RWPE1 (cell line): Measurements from ENCODE around the gene ALPP.
"Not testable (repeated sequence)": the region's sequence is repeated elsewhere in the genome, so short reads cannot be mapped to it uniquely, and the experiment has no call there.

Experiments
- CTCF ChIA-PET: fragments of 350-600 bp; sonication (Branson Sonifier 250); formaldehyde crosslinking; extraction: SDS; loops from one replicate; lab custom pipeline; 2021; lab: Yijun Ruan, JAX
- POLR2A ChIA-PET: fragments of 400-600 bp; formaldehyde crosslinking; extraction: SDS; loops from one replicate; lab custom pipeline; 2020; ENCODE audit warnings: antibody characterized with exemption; ENCODE audit not compliant: low non-redundant PET; lab: Yijun Ruan, JAX
- DNase-seq: peaks from one replicate; pipeline ENCODE4 v3.0.0; 2012; ENCODE audit warnings: low spot score
- H3K27ac ChIP-seq: fragments of 450-650 bp; 2 replicates; pipeline ENCODE4 v1.5.1; 2017
- TF ChIP-seq, protein P1 (sequence below): fragments of 450-650 bp; conservative IDR thresholded peaks from 2 replicates; pipeline ENCODE4 v1.5.1; 2017; ENCODE audit warnings: low read depth, mild to moderate bottlenecking

ALPP gene

DNA sequence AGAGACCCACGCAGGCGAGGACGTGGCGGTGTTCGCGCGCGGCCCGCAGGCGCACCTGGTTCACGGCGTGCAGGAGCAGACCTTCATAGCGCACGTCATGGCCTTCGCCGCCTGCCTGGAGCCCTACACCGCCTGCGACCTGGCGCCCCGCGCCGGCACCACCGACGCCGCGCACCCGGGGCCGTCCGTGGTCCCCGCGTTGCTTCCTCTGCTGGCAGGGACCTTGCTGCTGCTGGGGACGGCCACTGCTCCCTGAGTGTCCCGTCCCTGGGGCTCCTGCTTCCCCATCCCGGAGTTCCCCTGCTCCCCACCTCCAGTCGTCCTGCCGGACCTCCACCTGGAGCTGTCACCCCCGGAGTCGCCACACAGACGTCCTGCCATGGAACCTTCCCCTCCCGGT lies 31.1 kb downstream of the ALPP start:
- POLR2A ChIA-PET, DNase-seq, H3K27ac ChIP-seq: not testable (repeated sequence)
- CTCF ChIA-PET, result interaction anchor here (0.6 kb wide), 1 partner anchor 32 kb away, joined by 3 read pairs; no protein-coding TSS in a partner anchor

DNA sequence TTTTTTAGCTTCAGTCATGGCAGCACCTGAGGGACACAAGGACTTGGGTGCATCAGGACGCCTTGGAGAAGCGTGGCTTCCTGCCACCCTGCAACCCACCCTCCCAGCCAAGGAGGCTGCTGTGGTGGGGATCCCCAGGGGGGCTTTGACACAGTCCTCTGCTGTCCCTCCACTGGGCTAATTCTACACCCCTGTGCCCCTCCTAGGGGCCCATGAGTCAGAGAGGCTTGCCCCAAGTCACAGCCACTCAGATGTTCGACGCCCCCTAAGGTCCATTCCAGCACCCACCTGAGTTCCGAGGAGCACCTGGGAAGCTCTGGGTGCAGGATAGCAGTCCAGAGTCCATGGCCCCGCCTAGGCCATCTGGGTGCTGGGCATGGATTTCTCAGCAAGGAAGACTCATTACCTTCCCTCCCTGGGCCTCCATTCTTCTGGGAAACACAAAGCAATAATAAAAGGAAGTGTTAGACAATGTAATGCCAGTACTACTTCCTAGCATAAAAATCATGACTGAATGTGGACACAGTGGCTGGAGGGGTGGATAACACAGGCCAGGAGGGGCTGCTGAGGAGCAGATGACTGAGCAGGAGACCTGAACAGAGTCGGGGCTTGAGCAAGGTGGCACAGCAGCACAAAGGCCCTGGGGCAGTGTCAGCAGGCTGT lies 31.8 kb downstream of the ALPP start:
- TF ChIP-seq, protein P1, sequence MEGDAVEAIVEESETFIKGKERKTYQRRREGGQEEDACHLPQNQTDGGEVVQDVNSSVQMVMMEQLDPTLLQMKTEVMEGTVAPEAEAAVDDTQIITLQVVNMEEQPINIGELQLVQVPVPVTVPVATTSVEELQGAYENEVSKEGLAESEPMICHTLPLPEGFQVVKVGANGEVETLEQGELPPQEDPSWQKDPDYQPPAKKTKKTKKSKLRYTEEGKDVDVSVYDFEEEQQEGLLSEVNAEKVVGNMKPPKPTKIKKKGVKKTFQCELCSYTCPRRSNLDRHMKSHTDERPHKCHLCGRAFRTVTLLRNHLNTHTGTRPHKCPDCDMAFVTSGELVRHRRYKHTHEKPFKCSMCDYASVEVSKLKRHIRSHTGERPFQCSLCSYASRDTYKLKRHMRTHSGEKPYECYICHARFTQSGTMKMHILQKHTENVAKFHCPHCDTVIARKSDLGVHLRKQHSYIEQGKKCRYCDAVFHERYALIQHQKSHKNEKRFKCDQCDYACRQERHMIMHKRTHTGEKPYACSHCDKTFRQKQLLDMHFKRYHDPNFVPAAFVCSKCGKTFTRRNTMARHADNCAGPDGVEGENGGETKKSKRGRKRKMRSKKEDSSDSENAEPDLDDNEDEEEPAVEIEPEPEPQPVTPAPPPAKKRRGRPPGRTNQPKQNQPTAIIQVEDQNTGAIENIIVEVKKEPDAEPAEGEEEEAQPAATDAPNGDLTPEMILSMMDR, result no peak
- H3K27ac ChIP-seq, result no peak overlapping the region
- POLR2A ChIA-PET, result no interaction called here
- DNase-seq, result no peak
- CTCF ChIA-PET, result no interaction called here

DNA sequence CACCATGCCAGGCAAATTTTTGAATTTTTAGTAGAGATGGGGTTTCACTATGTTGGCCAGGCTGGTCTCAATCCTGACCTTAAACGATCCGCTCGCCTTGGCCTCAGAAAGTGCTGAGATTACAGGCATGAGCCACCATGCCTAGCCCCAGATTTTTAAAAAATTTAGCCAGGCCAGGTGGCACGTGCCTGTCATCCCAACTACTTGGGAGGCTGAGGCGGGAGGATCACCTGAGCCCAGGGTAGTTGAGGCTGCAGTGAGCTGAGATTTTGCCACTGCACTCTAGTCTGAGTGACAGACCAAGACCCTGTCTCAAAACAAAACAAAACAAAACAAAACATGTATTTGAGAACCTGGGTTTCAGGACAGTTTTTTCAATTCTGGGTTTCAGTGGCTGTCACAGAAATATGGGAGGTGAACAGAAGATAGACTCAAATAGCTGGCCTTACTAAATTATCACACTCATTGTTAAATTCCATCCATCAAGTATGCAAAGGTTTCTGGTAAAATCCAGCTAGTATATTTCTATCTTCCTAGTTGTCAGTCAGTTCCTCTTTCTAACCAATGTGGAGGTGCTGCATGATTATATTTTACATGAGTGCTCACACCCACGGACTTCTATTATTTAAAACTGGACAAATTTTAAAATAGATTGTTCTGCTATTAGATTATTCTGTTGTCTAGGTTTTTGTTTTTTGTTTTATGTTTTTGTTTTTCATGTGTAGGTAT lies 33.5 kb downstream of the ALPP start:
- ChIA-PET CTCF (no interaction called here), POLR2A (no interaction called here)
- DNase-seq, result no peak
- TF ChIP-seq, protein P1, result no peak
- H3K27ac ChIP-seq, result no peak overlapping the region

DNA sequence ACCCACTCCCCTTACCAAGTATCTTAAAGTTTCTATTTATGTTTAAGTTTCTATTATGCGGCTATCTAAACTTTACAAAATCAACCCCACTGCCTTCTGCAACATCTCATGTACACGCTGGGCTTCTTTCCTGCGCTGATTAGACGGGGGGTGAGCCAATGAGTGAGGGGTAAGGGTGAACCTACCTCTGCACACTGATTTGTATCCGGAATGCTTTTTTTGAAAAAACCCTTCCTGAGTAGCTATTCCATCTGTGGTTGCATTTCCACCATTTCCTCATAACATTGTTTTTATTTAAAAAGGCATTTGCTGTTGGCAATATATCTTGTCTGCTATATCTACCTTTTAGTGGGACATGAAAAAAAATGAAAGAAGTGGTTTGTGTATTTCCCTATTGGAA lies 34.4 kb downstream of the ALPP start:
- ChIA-PET CTCF (interaction anchor here (0.6 kb wide), 1 partner anchor 77 kb away, joined by 7 read pairs; no protein-coding TSS in a partner anchor), POLR2A (no interaction called here)
- H3K27ac ChIP-seq, result no peak overlapping the region
- DNase-seq, result no peak
- TF ChIP-seq, protein P1, result no peak

DNA sequence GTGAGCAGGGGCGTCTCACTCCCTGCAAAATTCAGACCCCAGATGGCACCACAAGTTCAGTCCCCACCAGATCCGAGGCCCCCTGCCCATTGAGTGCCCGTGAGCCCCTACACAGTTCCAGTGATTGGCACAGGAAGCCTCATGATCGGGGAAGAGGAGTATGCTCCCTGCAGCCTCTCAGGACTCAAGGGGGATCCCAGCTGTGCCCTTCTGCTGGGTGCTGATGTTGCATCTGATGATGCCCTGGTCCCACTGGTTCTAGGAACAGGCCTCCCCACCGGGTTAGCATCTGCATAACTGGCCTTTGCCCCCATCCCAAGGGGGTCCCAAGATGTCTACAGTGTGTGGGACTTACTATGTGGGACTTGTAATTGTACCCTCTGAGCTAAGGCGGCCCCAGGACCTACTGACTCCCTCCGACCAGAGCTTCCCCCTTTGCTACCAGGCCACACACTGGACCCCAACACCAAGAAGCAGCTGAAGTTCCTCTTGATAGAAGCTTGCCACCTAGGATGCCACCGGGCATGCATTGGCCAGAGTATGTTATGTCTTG lies 36.7 kb downstream of the ALPP start:
- TF ChIP-seq, protein P1, result no peak
- CTCF ChIA-PET, result interaction anchor here (0.6 kb wide), 2 partner anchors 32 to 138 kb away, joined by 3 read pairs; no protein-coding TSS in a partner anchor

DNA sequence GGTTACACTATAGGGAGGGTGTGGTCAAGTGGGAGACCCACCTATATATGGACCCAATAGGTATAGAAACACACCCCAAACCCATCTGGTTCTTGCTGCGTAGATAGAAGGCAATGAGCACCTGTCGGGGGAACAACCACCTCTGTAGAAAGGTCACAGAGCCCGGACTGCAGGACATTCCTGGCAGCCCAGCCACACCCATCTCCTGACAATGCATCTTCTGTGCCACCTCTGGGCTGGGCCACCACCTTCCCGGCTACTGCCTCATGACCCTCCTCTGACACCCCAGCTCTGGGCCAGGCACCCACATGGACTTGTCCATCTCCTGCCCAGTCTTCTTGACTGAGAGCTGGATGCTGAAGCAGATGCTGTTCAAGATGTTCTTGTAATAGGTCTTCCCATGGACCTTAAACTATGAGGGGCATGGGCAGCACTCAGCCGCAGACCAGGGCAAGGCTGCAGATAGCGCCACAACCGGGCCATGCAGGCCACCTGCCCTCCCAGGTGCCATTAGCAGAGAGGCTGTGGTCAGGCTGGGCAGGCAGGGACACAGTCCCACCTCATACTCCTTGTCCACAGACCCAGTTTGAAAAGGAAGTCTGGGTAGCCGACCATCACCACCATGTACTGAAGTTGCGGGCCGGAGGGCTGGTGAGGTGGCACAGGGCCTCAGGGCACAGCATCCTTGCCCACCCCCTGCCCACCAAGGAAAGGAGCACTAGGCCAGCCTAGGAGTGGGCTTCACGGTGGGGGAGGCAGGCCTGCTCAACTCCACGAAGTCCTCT lies 37.4 kb downstream of the ALPP start:
- ChIA-PET POLR2A (no interaction called here), CTCF (interaction anchor here (0.6 kb wide), 2 partner anchors 31 to 139 kb away, joined by 3 read pairs; no protein-coding TSS in a partner anchor)
- TF ChIP-seq, protein P1, result no peak
- DNase-seq, result no peak
- H3K27ac ChIP-seq, result no peak overlapping the region

More for the DNA sequence above, 36.7 kb downstream of the ALPP start:
- POLR2A ChIA-PET, result no interaction called here
- no peak for DNase-seq
- no peak overlapping the region for H3K27ac ChIP-seq
